Activated naive CD8-positive, alpha-beta T cell treated with anti-CD3 and anti-CD28 coated beads, Interleukin-2, amount 10 ng/mL, durations not matched to agents 7 days and 5 days (primary cell): ENCODE results near the gene NCBP1. TPM values are rescaled to one million over a fixed set of nuclear protein-coding genes. Genes with fewer than 3 reads are reported as not detected.
A peak's percentile ranks its signal among the peaks of the same experiment; 100 is the strongest.
"Not testable (repeated sequence)": the region's sequence is repeated elsewhere in the genome, so short reads cannot be mapped to it uniquely, and the experiment has no call there.

Experiments used
- ATAC-seq: fragments of 150-1000 bp; cut with Tn5 transposase; one replicate; pipeline ENCODE4 v1.10.0; 2021; ENCODE audit warnings: low read depth, moderate library complexity
- POLR2A ChIA-PET: fragments of 350-600 bp; sonication (Branson Sonifier 250); formaldehyde crosslinking; loops from one replicate; lab custom pipeline; 2021; ENCODE audit warnings: antibody characterized with exemption; lab: Charles Lee
- DNase-seq: peaks from one replicate; pipeline ENCODE4 v3.0.0; 2021
- H3K27ac Mint-ChIP-seq: one replicate; pipeline ENCODE4 v1.8.0; 2022; ENCODE audit warnings: mild to moderate bottlenecking, mixed read lengths
- H3K27me3 Mint-ChIP-seq: one replicate; pipeline ENCODE4 v1.8.0; 2022; ENCODE audit warnings: mild to moderate bottlenecking, moderate library complexity, mixed read lengths
- H3K36me3 Mint-ChIP-seq: one replicate; pipeline ENCODE4 v1.8.0; 2021; ENCODE audit warnings: mild to moderate bottlenecking, mixed read lengths
- H3K4me1 Mint-ChIP-seq: one replicate; pipeline ENCODE4 v1.8.0; 2021; ENCODE audit warnings: mixed read lengths
- H3K4me3 Mint-ChIP-seq: one replicate; pipeline ENCODE4 v1.8.0; 2022; ENCODE audit warnings: mild to moderate bottlenecking, moderate library complexity, mixed read lengths
- H3K9me3 Mint-ChIP-seq: one replicate; pipeline ENCODE4 v1.8.0; 2021; ENCODE audit warnings: mixed read lengths
- total RNA-seq, 2 experiments: library from RNA; stranded (reverse); gene quantifications; one replicate each; pipeline ENCODE4 v1.2.3, GENCODE V29; 2021

Gene NCBP1
- total RNA-seq, 2 experiments from 2014 or later: 37.3 to 41.3 TPM

DNA sequence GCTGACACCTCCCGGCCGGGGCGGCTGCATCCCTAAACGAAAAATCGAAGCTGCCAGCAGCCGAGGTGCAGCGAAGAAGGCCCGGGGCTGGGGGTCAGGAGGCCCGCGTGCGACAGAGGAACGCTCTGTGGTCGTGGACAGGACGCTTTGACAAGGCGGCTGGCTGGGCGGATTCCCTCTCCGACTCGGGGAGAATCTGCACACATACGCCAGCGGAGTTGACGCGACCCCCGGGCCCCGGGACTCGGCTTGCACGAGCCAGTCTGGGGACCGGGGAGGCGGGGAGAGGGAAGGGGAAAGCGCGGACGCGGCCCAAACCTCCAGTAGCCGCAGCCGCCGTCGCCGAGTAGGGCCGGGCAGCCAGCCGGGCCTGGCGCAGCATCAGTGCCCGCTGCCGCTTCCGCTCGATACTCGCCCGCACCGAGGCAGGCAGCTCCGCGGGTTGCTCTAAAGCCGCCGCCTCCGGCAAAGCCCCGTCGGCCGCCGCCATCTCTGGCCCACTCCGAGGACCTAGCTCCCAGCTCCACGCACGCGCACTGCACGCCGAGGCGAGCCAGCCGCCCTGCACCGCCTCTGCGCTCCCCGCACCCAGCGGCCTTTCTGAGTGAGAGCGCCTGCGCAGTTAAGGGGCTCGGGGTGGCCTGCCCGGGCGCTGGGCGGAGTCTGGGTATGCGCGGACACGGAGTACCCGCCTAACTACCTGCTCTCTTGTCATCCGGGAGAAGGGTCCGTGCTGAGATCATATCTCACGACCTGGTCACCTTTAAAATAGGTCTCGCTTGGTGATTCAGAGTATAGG lies 63.4 kb downstream of the NCBP1 start, which contains the start of gene XPA:
TSS of gene XPA (minus strand) at position 538 of the 799 bp plus-strand sequence. CDS start at position 490, 48 bp downstream.
- Mint-ChIP-seq H3K27me3 (peaks cover 4% of the 10 kb centered on the region), H3K27ac (peak within 1 kb of the TSS; percentile 91), H3K36me3 (peaks cover 9% of the 10 kb centered on the region), H3K4me1 (peaks cover 45% of the 10 kb centered on the region), H3K4me3 (peak within 1 kb of the TSS; percentile 85), H3K9me3 (no peaks in the 10 kb centered on the region)
- ATAC-seq (peak; percentile 97), DNase-seq (peak; percentile 97)
- POLR2A ChIA-PET: interaction anchor here (0.6 to 2.4 kb wide), 9 partner anchors 9 to 459 kb away, joined by 3 to 27 read pairs (median 4); partner anchors contain the start of genes NCBP1, TRMO and TSTD2

DNA sequence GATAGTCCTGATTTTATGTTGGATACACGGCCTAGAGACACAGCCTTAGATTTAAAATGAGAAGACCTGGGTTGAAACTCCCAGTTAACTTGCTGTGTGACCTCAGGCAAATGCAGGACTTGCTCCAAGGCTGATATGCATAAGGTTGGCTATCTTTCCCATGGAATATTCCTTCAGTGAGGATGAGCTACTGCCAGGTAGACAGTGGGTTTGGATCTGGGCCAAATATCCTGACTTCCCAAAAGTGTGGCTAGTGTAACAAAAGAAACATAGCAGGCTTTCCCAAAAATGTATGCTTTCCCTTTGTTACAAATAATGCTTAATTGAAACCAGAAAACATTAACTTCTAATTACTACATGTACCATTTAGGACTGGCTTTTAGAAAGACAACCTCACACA lies 64.2 kb downstream of the NCBP1 start:
- POLR2A ChIA-PET: interaction anchor here (1.1 to 2.4 kb wide), 3 partner anchors 8 to 104 kb away, joined by 3 to 27 read pairs (median 5); partner anchors contain the start of genes NCBP1 and TSTD2
- no peak for DNase-seq
- H3K9me3 Mint-ChIP-seq: no peaks in the 10 kb centered on the region
- H3K27ac Mint-ChIP-seq: peak overlapping the region; percentile 91
- no peak for ATAC-seq
- H3K36me3 Mint-ChIP-seq: peaks cover 7% of the 10 kb centered on the region
- peak overlapping the region; percentile 85 for H3K4me3 Mint-ChIP-seq
- peaks cover 45% of the 10 kb centered on the region for H3K4me1 Mint-ChIP-seq
- peaks cover 4% of the 10 kb centered on the region for H3K27me3 Mint-ChIP-seq

DNA sequence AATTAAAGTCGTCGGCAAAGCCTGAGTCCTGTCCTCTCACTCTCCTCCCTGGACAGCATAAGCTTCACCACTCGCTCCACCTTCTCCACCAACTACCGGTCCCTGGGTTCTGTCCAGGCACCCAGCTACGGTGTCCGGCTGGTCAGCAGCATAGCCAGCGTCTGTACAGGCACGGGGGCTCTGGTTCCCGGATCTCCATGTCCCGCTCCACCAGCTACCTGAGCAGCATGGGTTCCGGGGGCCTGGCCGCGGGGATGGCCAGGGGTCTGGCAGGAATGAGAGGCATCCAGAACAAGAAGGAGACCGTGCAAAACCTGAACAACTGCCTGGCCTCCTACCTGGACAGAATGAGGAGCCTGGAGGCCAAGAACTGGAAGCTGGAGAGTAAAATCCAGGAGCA lies 65.2 kb downstream of the NCBP1 start:
- Mint-ChIP-seq H3K36me3 (peaks cover 5% of the 10 kb centered on the region), H3K9me3 (no peaks in the 10 kb centered on the region), H3K4me3 (no peak overlapping the region), H3K27me3 (peaks cover 4% of the 10 kb centered on the region), H3K4me1 (peaks cover 43% of the 10 kb centered on the region), H3K27ac (no peak overlapping the region)
- no peak for DNase-seq
- POLR2A ChIA-PET: interaction anchor here (1.0 kb wide), 1 partner anchor 66 kb away, joined by 3 read pairs; the partner anchor contains the start of genes NCBP1 and TSTD2
- ATAC-seq: no peak

DNA sequence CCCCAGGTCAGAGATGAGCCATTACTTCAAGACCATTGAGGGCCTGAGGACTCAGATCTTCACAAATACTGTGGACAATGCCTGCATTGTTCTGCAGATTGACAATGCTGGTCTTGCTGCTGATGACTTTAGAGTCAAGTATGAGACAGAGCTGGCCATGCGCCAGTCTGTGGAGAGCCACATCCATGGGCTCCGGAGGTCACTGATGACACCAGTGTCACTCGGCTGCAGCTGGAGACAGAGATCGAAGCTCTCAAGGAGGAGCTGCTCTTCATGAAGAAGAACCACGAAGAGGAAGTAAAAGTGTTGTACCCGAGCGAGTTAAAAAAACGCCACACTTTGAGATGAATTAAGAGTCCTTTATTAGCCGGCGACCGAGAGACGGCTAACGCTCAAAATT lies 65.7 kb downstream of the NCBP1 start:
- not testable (repeated sequence) for H3K27ac Mint-ChIP-seq, H3K9me3 Mint-ChIP-seq, H3K36me3 Mint-ChIP-seq, DNase-seq, ATAC-seq, H3K27me3 Mint-ChIP-seq
- peak overlapping the region; percentile 35 for H3K4me3 Mint-ChIP-seq
- peaks cover 39% of the 10 kb centered on the region for H3K4me1 Mint-ChIP-seq
- POLR2A ChIA-PET: interaction anchor here (0.9 to 1.0 kb wide), 2 partner anchors 65 to 66 kb away, joined by 3 read pairs; partner anchors contain the start of genes NCBP1 and TSTD2

DNA sequence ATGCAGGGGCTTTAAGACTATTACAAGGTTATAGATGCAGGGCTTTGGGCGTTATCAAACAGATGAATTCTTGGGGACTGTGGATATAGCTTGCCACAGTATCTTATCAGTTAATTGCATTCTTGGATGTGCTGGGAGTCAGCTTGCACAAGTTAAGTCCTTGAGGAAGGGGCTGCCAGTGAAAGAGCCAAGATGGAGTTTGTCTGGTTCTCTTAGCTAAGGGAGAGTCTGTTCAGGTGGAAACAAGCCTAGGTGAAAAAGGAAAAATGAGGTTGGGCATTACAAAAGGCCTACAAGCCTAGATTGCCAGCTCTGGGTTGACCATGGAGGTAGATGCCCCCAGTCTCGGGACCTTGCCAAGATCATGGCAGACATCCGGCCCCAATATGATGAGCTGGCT lies 66.2 kb downstream of the NCBP1 start:
- not testable (repeated sequence) for ATAC-seq, H3K27ac Mint-ChIP-seq, H3K36me3 Mint-ChIP-seq, H3K9me3 Mint-ChIP-seq, H3K4me3 Mint-ChIP-seq, H3K27me3 Mint-ChIP-seq, DNase-seq
- H3K4me1 Mint-ChIP-seq: peaks cover 35% of the 10 kb centered on the region
- POLR2A ChIA-PET: interaction anchor here (0.9 kb wide), 1 partner anchor 66 kb away, joined by 3 read pairs; the partner anchor contains the start of gene NCBP1

DNA sequence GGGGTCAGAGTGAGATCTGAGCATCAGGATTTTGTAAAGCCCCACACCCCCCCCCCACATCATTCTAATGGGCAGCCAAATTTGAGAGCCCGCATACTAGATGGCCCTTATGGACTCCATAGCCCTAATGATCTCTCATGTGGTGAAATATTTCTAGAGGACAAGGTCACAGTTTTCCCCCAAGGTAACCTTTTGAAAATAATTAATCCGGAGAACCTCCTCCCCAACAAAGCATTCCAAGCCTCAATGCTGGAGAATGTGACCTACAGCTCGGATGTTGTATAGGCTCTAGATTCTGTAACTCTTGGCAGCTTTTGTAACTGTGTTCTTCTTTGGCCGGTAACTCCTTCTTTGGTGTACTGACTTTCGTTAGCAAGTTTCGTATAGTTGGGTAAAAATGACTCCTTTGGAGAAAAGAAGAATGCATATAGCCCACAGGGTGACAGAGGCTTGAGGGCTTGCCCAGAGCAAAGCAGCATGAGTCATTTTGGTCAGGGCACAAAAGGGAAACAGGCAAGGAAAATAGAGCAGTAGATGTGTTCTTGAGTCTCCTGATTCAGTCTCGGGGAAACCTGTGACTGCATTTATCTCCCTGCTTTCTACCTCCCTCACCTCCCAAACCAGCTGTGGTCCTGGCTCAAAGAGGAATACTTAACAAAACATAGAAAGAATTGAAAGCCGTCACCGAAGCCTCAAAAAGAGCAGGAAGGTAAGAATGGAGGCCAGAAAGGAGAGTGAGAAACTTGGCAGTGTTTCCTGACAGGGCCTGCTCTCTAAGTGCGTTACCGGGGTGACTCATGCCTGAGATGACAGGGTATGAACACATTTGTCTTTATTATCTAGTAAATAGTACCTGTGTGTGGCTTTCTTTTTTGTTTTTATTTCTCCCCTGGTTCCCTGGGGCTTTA lies 70.1 kb downstream of the NCBP1 start:
- DNase-seq: no peak
- Mint-ChIP-seq H3K27me3 (peaks cover 15% of the 10 kb centered on the region), H3K4me1 (peaks cover 19% of the 10 kb centered on the region), H3K9me3 (no peaks in the 10 kb centered on the region), H3K27ac (no peak overlapping the region), H3K4me3 (no peak overlapping the region), H3K36me3 (no peaks in the 10 kb centered on the region)
- POLR2A ChIA-PET: no interaction called here
- no peak for ATAC-seq

DNA sequence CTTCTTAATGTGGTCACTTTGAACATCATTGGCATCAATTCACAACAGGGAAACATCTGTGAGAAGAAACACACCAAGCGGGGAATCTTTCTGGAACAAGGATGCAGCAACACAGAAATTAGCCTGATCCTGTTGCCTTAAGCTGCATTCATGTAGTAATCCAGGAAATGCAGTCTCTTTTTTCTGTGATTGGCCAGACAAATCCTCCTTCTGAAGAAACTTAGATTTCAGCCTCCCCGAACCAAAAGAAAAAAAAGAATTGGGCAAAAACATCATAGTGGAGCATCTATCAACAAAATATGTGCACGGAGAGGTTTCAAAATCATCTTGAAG lies 70.7 kb downstream of the NCBP1 start:
- Mint-ChIP-seq H3K36me3 (no peaks in the 10 kb centered on the region), H3K9me3 (no peaks in the 10 kb centered on the region), H3K27me3 (peaks cover 16% of the 10 kb centered on the region), H3K4me1 (peaks cover 17% of the 10 kb centered on the region), H3K4me3 (no peak overlapping the region), H3K27ac (no peak overlapping the region)
- DNase-seq: no peak
- POLR2A ChIA-PET: no interaction called here
- no peak for ATAC-seq

DNA sequence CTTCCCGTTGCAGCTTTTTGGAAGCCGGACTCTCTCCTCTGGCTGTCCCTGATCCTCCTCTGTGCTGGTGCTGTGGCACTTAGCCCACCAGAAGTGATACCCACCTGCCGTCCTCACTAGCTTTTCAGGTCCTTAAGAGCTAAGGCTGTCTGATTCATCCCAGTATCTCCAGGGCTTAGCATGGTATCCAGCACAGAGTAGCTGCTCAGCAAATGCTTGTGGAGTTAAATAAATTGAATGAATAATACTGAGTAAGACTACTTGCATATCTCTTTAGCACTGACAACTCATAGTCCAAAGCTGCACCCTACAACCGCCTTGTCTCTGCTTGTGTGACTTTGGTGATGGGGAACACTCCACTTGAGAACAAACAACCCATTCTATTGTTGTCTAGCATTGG lies 71.2 kb downstream of the NCBP1 start:
- H3K4me1 Mint-ChIP-seq: peaks cover 15% of the 10 kb centered on the region
- POLR2A ChIA-PET: interaction anchor here (1.5 kb wide), 1 partner anchor 8 kb away, joined by 5 read pairs; the partner anchor contains the start of gene XPA
- H3K27me3 Mint-ChIP-seq: peaks cover 16% of the 10 kb centered on the region
- H3K27ac Mint-ChIP-seq: no peak overlapping the region
- ATAC-seq (no peak), DNase-seq (no peak)
- H3K36me3 Mint-ChIP-seq: no peaks in the 10 kb centered on the region
- no peak overlapping the region for H3K4me3 Mint-ChIP-seq
- no peaks in the 10 kb centered on the region for H3K9me3 Mint-ChIP-seq

DNA sequence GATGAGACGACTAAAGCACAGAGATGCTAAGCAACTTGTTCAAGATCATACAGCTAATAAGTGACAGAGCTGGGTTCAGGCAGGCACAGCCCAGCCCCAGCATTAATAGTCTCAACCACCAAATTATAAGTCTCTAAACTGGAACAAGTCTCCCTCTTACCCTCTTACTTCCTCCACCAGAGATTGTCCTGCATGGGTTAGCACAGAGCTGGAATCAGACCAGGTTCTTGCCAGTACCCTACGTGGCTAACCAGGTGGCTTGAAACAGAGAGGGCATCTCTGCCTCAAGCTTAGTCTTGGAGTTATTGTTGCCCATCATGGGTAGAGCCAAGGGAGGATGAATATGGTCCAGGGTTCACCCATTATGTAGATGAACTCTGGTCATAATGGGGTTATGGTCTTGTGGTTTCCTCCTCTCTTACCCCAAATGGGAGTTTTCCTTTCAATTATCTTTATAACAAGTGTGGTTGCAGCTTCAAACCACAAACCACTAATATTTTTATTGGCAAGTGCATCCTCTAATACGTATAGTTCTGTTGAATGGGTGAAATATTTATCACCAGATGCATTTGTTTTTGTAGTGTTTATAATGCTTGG lies 71.8 kb downstream of the NCBP1 start:
- no peak for DNase-seq
- Mint-ChIP-seq H3K27ac (no peak overlapping the region), H3K36me3 (no peaks in the 10 kb centered on the region), H3K27me3 (peaks cover 17% of the 10 kb centered on the region), H3K9me3 (no peaks in the 10 kb centered on the region), H3K4me1 (peaks cover 15% of the 10 kb centered on the region), H3K4me3 (no peak overlapping the region)
- no peak for ATAC-seq
- POLR2A ChIA-PET: interaction anchor here (1.1 to 1.5 kb wide), 2 partner anchors 8 to 217 kb away, joined by 4 to 5 read pairs; partner anchors contain the start of genes TRMO and XPA

DNA sequence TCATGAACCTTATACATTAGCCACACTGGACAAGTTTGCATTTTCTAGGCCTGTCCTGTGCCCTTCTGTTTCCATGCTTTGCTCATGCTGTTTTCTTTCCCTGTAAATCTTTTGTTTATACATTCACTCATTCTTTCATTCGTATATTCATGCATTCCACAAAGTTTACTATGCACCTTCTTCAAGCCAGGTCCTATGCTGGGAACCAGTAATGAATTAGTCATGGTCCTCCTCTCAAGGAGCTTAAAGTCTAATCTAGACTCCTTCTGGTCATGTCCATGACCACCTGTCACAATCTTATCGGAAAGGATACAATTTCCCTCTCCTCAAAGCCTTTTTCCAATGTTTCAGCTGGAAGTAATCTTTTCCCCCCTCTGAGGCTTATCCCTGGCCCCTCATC lies 72.6 kb downstream of the NCBP1 start:
- H3K27ac Mint-ChIP-seq: no peak overlapping the region
- no peaks in the 10 kb centered on the region for H3K9me3 Mint-ChIP-seq
- H3K4me3 Mint-ChIP-seq: no peak overlapping the region
- POLR2A ChIA-PET: interaction anchor here (1.1 to 1.5 kb wide), 2 partner anchors 9 to 216 kb away, joined by 4 to 5 read pairs; partner anchors contain the start of genes TRMO and XPA
- H3K27me3 Mint-ChIP-seq: peaks cover 17% of the 10 kb centered on the region
- no peak for ATAC-seq
- H3K4me1 Mint-ChIP-seq: peaks cover 22% of the 10 kb centered on the region
- H3K36me3 Mint-ChIP-seq: no peaks in the 10 kb centered on the region
- no peak for DNase-seq

DNA sequence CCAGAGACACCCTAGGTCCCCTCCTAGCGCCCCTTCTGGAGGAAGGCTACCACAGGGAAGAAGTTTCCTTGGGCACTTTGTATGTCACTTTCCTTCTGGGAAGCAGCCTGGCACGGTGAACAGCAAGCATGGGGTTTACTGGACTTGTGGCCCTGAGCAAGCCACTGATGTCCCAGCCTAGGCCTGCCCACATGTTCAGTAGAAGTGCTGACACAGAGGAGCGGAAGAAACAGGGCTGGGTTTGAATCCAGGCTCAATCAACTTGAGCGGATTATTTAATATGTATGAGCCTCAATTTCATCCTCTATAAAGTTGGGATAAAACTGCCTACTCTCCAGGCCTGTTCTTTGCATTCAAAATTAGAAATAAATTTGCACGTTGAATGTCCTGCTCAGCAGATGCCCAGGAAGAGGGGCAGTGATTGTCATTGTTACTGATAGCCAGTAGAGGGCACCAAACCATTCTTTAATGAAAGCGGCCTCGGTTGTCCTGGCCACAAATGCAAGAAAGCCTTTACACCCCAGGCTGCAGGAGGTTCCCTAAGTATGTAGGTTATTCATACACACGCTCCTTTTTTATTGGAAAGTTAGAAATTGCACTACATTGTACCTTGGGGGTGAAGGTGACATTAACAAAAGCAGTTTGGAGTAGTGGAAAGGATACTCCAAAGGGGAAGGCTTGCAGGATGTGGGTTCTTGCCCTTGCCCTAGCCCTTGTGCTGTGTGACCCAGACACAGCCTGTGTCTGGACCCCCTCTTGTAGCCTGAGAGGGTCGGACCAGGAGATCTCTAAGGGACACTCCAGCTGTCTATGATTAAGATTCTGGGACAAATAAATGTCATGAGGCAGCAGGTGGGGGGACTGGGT lies 77.0 kb downstream of the NCBP1 start:
- H3K4me1 Mint-ChIP-seq: peaks cover 32% of the 10 kb centered on the region
- ATAC-seq (peak; percentile 80), DNase-seq (no peak)
- POLR2A ChIA-PET: no interaction called here
- H3K27me3 Mint-ChIP-seq: peaks cover 25% of the 10 kb centered on the region
- no peak overlapping the region for H3K27ac Mint-ChIP-seq
- no peaks in the 10 kb centered on the region for H3K36me3 Mint-ChIP-seq
- H3K4me3 Mint-ChIP-seq: peak overlapping the region; percentile 31
- no peaks in the 10 kb centered on the region for H3K9me3 Mint-ChIP-seq

DNA sequence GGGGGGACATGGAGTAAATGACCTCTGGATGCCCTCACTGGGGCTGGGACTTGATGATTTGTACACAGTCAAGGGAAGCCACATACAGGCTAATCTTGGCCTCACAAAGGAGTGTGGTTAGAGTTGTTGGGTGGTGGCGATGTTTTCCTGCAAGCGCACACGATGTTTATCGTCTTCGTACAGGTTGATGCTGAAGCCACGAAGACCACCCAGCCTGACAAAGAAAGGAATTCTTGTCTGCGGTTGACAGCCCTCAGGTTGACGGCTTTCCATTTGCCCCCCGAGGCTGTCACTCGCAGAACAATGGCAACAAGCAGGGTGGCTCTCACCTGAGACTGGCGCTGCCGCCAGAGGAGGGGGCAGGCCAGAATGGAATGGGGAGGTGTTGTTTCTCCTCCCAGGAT lies 77.6 kb downstream of the NCBP1 start:
- DNase-seq: no peak
- H3K36me3 Mint-ChIP-seq: no peaks in the 10 kb centered on the region
- peak; percentile 43 for ATAC-seq
- no peaks in the 10 kb centered on the region for H3K9me3 Mint-ChIP-seq
- H3K27ac Mint-ChIP-seq: no peak overlapping the region
- peak overlapping the region; percentile 31 for H3K4me3 Mint-ChIP-seq
- POLR2A ChIA-PET: no interaction called here
- peaks cover 25% of the 10 kb centered on the region for H3K27me3 Mint-ChIP-seq
- peaks cover 25% of the 10 kb centered on the region for H3K4me1 Mint-ChIP-seq
